ENCODE data around the gene KMO.

The KMO gene

DNA sequence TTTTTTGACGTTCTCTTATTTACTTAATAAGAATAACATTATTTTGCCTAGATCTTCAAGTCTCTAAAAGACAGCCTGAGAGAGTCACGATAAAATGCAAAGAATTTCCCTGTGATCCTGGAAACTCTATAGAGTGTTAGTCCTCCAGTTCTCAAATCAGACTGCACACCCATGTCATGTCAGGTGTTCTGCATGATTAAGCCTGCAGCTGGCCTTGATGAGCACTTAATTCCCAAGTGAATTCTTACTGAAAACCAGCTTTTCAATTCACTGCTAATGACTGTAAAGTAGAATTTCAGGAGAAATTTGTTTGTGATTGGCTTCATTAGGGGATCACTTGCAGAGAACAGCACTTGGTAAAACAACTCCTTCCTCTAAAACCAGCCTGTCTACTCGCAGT, 66.1 kb downstream of the KMO start:
- Histone ChIP-seq H2BK15ac (ENCODE audit: low read depth, poor library complexity, severe bottlenecking) (no peak overlapping the region), H3K27me3 (ENCODE audit: control insufficient read depth in 1 of 2, insufficient read depth in 1 of 2, low read length in 2 of 2) (no peaks in the 10 kb centered on the region), H2BK120ac (ENCODE audit: low read depth, low read length) (no peak overlapping the region), H2AFZ (ENCODE audit: low read depth, low read length) (no peak overlapping the region), H3K18ac (ENCODE audit: low read depth in 1 of 2, low read length in 2 of 2) (no peak overlapping the region), H3K36me3 (ENCODE audit: control insufficient read depth in 1 of 2, insufficient read depth in 2 of 2, low read depth in 1 of 2, low read length in 2 of 2) (peaks cover 0 to 5% of the 10 kb centered on the region in 2 experiments), H2BK12ac (ENCODE audit: low read length in 2 of 2) (no peak overlapping the region), H3K9me3 (ENCODE audit: control insufficient read depth, low read length) (no peaks in the 10 kb centered on the region), H3K27ac (ENCODE audit: low read length, poor library complexity, severe bottlenecking) (peak overlapping the region; percentile 91), H3K23ac (ENCODE audit: low read length in 2 of 2) (no peak overlapping the region), H3K4me3 (ENCODE audit: insufficient read depth in 1 of 2, low read depth in 1 of 2, low read length in 2 of 2) (no peak overlapping the region), H3K14ac (ENCODE audit: low read length in 2 of 2) (no peak overlapping the region), H3K4ac (ENCODE audit: low read depth in 1 of 2, low read length in 2 of 2) (no peak overlapping the region), H3K4me2 (ENCODE audit: low read length, poor library complexity, severe bottlenecking) (no peak overlapping the region), H4K91ac (ENCODE audit: low read length) (no peak overlapping the region), H3K4me1 (ENCODE audit: control insufficient read depth, insufficient read depth, low read depth, low read length) (peaks cover 5% of the 10 kb centered on the region), H3K79me1 (replicated peaks; ENCODE audit: low read length, poor library complexity, severe bottlenecking) (peaks cover 3% of the 10 kb centered on the region), H2BK5ac (ENCODE audit: low read depth, low read length, poor library complexity, severe bottlenecking) (peak overlapping the region; percentile 9), H2AK5ac (ENCODE audit: low read length, severe bottlenecking) (no peak overlapping the region), H4K8ac (ENCODE audit: low read length) (no peak overlapping the region), H3K9ac (ENCODE audit: low read length) (no peak overlapping the region)
- no peak for DNase-seq
- 94% methylated on average over 2 of the region's 3 CpGs for WGBS

DNA sequence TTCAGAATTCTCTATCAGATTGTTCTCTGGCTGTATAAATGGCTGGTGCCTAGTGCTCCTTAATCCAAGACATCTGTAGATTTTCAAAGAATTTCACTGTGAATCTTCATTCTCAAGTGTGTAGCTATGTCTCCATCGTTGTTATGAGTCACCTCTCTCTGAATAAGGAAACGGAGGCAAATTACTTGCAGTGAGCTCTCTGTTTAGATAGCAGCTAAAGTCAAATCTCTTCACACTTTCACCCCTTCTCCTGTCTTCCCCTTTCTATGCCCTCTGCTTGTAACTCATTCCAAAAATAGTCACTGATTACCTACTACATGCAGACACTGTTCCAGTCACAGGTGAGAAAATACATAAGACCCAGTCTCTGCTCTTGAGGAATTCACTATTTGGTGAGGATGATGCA, 68.3 kb downstream of the KMO start:
- Histone ChIP-seq H2BK15ac (ENCODE audit: low read depth, poor library complexity, severe bottlenecking) (no peak overlapping the region), H3K4me1 (ENCODE audit: control insufficient read depth, insufficient read depth, low read depth, low read length) (peaks cover 11% of the 10 kb centered on the region), H2BK12ac (ENCODE audit: low read length in 2 of 2) (no peak overlapping the region), H3K9ac (ENCODE audit: low read length) (no peak overlapping the region), H3K4me2 (ENCODE audit: low read length, poor library complexity, severe bottlenecking) (no peak overlapping the region), H2BK5ac (ENCODE audit: low read depth, low read length, poor library complexity, severe bottlenecking) (no peak overlapping the region), H4K8ac (ENCODE audit: low read length) (no peak overlapping the region), H3K4me3 (ENCODE audit: insufficient read depth in 1 of 2, low read depth in 1 of 2, low read length in 2 of 2) (no peak overlapping the region), H2AFZ (ENCODE audit: low read depth, low read length) (no peak overlapping the region), H4K91ac (ENCODE audit: low read length) (no peak overlapping the region), H3K79me1 (replicated peaks; ENCODE audit: low read length, poor library complexity, severe bottlenecking) (peaks cover 3% of the 10 kb centered on the region), H3K27ac (ENCODE audit: low read length, poor library complexity, severe bottlenecking) (peak overlapping the region; percentile 6), H3K4ac (ENCODE audit: low read depth in 1 of 2, low read length in 2 of 2) (no peak overlapping the region), H3K18ac (ENCODE audit: low read depth in 1 of 2, low read length in 2 of 2) (no peak overlapping the region), H2AK5ac (ENCODE audit: low read length, severe bottlenecking) (no peak overlapping the region), H2BK120ac (ENCODE audit: low read depth, low read length) (no peak overlapping the region), H3K27me3 (ENCODE audit: control insufficient read depth in 1 of 2, insufficient read depth in 1 of 2, low read length in 2 of 2) (no peaks in the 10 kb centered on the region), H3K9me3 (ENCODE audit: control insufficient read depth, low read length) (no peaks in the 10 kb centered on the region), H3K14ac (ENCODE audit: low read length in 2 of 2) (no peak overlapping the region), H3K23ac (ENCODE audit: low read length in 2 of 2) (no peak overlapping the region), H3K36me3 (ENCODE audit: control insufficient read depth in 1 of 2, insufficient read depth in 2 of 2, low read depth in 1 of 2, low read length in 2 of 2) (no peaks in the 10 kb centered on the region)
- WGBS: 8% methylated on average over 2 of the region's 2 CpGs
- peak; percentile 68 for DNase-seq

DNA sequence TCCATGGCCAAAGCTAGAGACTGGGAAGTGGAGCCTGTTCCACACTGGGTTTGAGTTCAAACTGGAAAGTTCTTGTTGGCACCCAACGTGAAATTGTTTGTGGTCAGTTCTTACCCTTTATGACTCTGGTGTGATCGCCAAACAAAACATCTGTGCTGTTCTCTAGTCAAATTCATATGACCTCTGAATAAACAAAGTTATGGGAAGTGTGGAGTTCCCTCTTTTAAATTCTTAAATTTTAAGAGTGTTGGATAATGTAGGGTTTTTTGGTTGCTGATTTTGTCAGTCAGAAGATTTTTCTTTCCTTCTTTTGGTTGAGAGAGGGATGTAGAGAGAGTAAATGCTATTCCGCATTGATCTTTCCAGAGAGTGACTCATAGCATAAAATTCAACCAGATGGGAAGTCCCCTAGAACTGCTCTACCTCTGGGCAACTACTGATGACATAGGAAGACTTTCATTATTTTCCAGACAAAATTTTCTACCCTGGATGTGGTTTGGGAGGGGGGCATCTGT, 71.6 kb downstream of the KMO start:
- Histone ChIP-seq H2AK5ac (ENCODE audit: low read length, severe bottlenecking) (peak overlapping the region; percentile 66), H3K23ac (ENCODE audit: low read length in 2 of 2) (no peak overlapping the region), H3K18ac (ENCODE audit: low read depth in 1 of 2, low read length in 2 of 2) (no peak overlapping the region), H3K9me3 (ENCODE audit: control insufficient read depth, low read length) (no peaks in the 10 kb centered on the region), H3K27me3 (ENCODE audit: control insufficient read depth in 1 of 2, insufficient read depth in 1 of 2, low read length in 2 of 2) (no peaks in the 10 kb centered on the region), H3K79me1 (replicated peaks; ENCODE audit: low read length, poor library complexity, severe bottlenecking) (no peaks in the 10 kb centered on the region), H2BK12ac (ENCODE audit: low read length in 2 of 2) (no peak overlapping the region), H3K4me3 (ENCODE audit: insufficient read depth in 1 of 2, low read depth in 1 of 2, low read length in 2 of 2) (no peak overlapping the region), H2AFZ (ENCODE audit: low read depth, low read length) (no peak overlapping the region), H3K4me2 (ENCODE audit: low read length, poor library complexity, severe bottlenecking) (no peak overlapping the region), H3K4ac (ENCODE audit: low read depth in 1 of 2, low read length in 2 of 2) (no peak overlapping the region), H4K91ac (ENCODE audit: low read length) (no peak overlapping the region), H2BK5ac (ENCODE audit: low read depth, low read length, poor library complexity, severe bottlenecking) (no peak overlapping the region), H4K8ac (ENCODE audit: low read length) (no peak overlapping the region), H2BK120ac (ENCODE audit: low read depth, low read length) (no peak overlapping the region), H2BK15ac (ENCODE audit: low read depth, poor library complexity, severe bottlenecking) (no peak overlapping the region), H3K4me1 (ENCODE audit: control insufficient read depth, insufficient read depth, low read depth, low read length) (peaks cover 9% of the 10 kb centered on the region), H3K27ac (ENCODE audit: low read length, poor library complexity, severe bottlenecking) (peak overlapping the region; percentile 46), H3K9ac (ENCODE audit: low read length) (peak overlapping the region; percentile 52), H3K14ac (ENCODE audit: low read length in 2 of 2) (no peak overlapping the region), H3K36me3 (ENCODE audit: control insufficient read depth in 1 of 2, insufficient read depth in 2 of 2, low read depth in 1 of 2, low read length in 2 of 2) (no peaks in the 10 kb centered on the region)
- no peak for DNase-seq
- 81% methylated on average over 2 of the region's 3 CpGs for WGBS

DNA sequence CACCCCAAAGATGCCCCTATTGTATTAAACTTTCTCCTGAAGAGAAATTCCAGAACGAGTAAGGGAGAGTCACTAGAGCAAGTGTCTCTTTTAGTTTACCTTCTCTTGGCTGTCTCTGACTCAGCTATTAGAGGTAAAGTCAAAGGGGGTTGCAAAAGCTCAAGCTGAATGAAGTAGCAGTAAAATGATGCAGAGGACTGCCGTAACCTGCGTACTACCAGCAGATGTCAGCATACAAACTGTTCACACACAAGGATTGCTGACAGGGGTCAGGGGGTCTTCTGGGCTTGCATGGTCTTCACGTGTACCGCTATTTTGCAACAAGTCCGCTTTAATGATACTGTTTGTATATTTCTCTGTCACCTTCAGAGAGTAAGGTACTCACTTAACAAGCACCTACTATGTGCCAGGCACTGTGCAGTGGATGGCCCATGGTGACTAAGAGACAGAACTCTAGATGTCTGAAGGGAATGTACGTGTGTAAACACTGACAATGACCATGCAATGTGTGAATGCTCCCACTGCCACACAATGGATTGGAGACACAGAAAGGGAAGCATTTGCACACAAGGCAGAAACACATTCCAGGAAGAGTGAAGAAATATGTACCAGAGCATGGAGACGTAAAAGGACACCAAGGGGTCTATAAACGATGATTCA, 73.1 kb downstream of the KMO start:
- H2BK12ac ChIP-seq (ENCODE audit: low read length in 2 of 2): no peak overlapping the region
- no peak overlapping the region for H3K4me2 ChIP-seq (ENCODE audit: low read length, poor library complexity, severe bottlenecking)
- no peaks in the 10 kb centered on the region for H3K36me3 ChIP-seq (ENCODE audit: control insufficient read depth in 1 of 2, insufficient read depth in 2 of 2, low read depth in 1 of 2, low read length in 2 of 2)
- no peak overlapping the region for H2BK5ac ChIP-seq (ENCODE audit: low read depth, low read length, poor library complexity, severe bottlenecking)
- H2BK15ac ChIP-seq (ENCODE audit: low read depth, poor library complexity, severe bottlenecking): no peak overlapping the region
- H2BK120ac ChIP-seq (ENCODE audit: low read depth, low read length): no peak overlapping the region
- no peak overlapping the region for H3K18ac ChIP-seq (ENCODE audit: low read depth in 1 of 2, low read length in 2 of 2)
- peak; percentile 43 for DNase-seq
- WGBS: 76% methylated on average over 9 of the region's 9 CpGs
- H2AK5ac ChIP-seq (ENCODE audit: low read length, severe bottlenecking): no peak overlapping the region
- no peaks in the 10 kb centered on the region for H3K9me3 ChIP-seq (ENCODE audit: control insufficient read depth, low read length)
- H3K27me3 ChIP-seq (ENCODE audit: control insufficient read depth in 1 of 2, insufficient read depth in 1 of 2, low read length in 2 of 2): no peaks in the 10 kb centered on the region
- no peak overlapping the region for H3K4ac ChIP-seq (ENCODE audit: low read depth in 1 of 2, low read length in 2 of 2)
- H2AFZ ChIP-seq (ENCODE audit: low read depth, low read length): no peak overlapping the region
- peaks cover 12% of the 10 kb centered on the region for H3K4me1 ChIP-seq (ENCODE audit: control insufficient read depth, insufficient read depth, low read depth, low read length)
- no peak overlapping the region for H4K8ac ChIP-seq (ENCODE audit: low read length)
- no peak overlapping the region for H3K27ac ChIP-seq (ENCODE audit: low read length, poor library complexity, severe bottlenecking)
- H4K91ac ChIP-seq (ENCODE audit: low read length): no peak overlapping the region
- peaks cover 3% of the 10 kb centered on the region for H3K79me1 ChIP-seq (replicated peaks; ENCODE audit: low read length, poor library complexity, severe bottlenecking)
- H3K14ac ChIP-seq (ENCODE audit: low read length in 2 of 2): no peak overlapping the region
- no peak overlapping the region for H3K4me3 ChIP-seq (ENCODE audit: insufficient read depth in 1 of 2, low read depth in 1 of 2, low read length in 2 of 2)
- no peak overlapping the region for H3K23ac ChIP-seq (ENCODE audit: low read length in 2 of 2)
- no peak overlapping the region for H3K9ac ChIP-seq (ENCODE audit: low read length)

Measured in mesenchymal stem cell (in vitro differentiated cells and primary cell).